Liver (tissue), 9 donors: ENCODE data around the gene SCGB3A1. TPM values are rescaled to one million over a fixed set of nuclear protein-coding genes. Genes with fewer than 3 reads are reported as not detected.

Experiments used
- DNase-seq: peaks from one replicate; pipeline ENCODE4 v3.0.0-alpha.2; 2017; ENCODE audit warnings: low spot score
- H3K27ac ChIP-seq, 2 donors: one replicate each; pipeline ENCODE4 v1.7.0; 2013; ENCODE audit warnings: inconsistent platforms in 2 of 2, low read length in 2 of 2, control low read depth in 1 of 2, low read depth in 1 of 2, mild to moderate bottlenecking in 1 of 2
- H3K27me3 ChIP-seq, 4 donors: one replicate each; pipeline versions ENCODE4 v1.6.1 to v1.7.0; 2013; ENCODE audit warnings: low read length in 3 of 4, inconsistent platforms in 1 of 4, mild to moderate bottlenecking in 1 of 4, moderate library complexity in 1 of 4; ENCODE audit not compliant: control insufficient read depth in 4 of 4, insufficient read depth in 4 of 4
- H3K36me3 ChIP-seq, 4 donors: one replicate each; pipeline versions ENCODE4 v1.6.1 to v1.7.0; 2013; ENCODE audit warnings: low read length in 3 of 4, mild to moderate bottlenecking in 3 of 4, low read depth in 1 of 4, moderate library complexity in 1 of 4; ENCODE audit not compliant: control insufficient read depth in 4 of 4, insufficient read depth in 3 of 4
- H3K4me1 ChIP-seq, 4 donors: one replicate each; pipeline versions ENCODE4 v1.6.1 to v1.7.0; 2013; ENCODE audit warnings: low read length in 3 of 4, mild to moderate bottlenecking in 3 of 4, moderate library complexity in 1 of 4; ENCODE audit not compliant: control insufficient read depth in 4 of 4, insufficient read depth in 4 of 4
- H3K4me3 ChIP-seq, 3 donors: one replicate each; pipeline versions ENCODE4 v1.6.1 to v1.7.0; 2013; ENCODE audit warnings: low read length in 3 of 3, control low read depth in 1 of 3, low read depth in 1 of 3, mild to moderate bottlenecking in 1 of 3
- H3K9ac ChIP-seq, 2 donors: one replicate each; pipeline ENCODE4 v1.7.0; 2013; ENCODE audit warnings: low read length in 2 of 2, mild to moderate bottlenecking in 2 of 2, moderate library complexity in 2 of 2, control low read depth in 1 of 2, low read depth in 1 of 2
- H3K9me3 ChIP-seq, 4 donors: one replicate each; pipeline versions ENCODE4 v1.6.1 to v1.7.0; 2013; ENCODE audit warnings: low read length in 3 of 4; ENCODE audit not compliant: control insufficient read depth in 4 of 4
- CTCF ChIP-seq: fragments of 150-350 bp; IDR thresholded peaks from 2 replicates; pipeline ENCODE4 v1.5.1; 2017; ENCODE audit warnings: improper control_type of control experiment, low read depth, low read length; ENCODE audit not compliant: missing input control
- FOXA1 ChIP-seq: IDR thresholded peaks from 2 replicates; pipeline ENCODE4 v1.6.1; 2016; ENCODE audit warnings: antibody characterized with exemption
- FOXA2 ChIP-seq: IDR thresholded peaks from 2 replicates; pipeline ENCODE4 v1.6.1; 2016; ENCODE audit warnings: antibody characterized with exemption
- GABPA ChIP-seq, 2 donors: IDR thresholded peaks in 1 of 2; conservative IDR thresholded peaks in 1 of 2; 2 replicates each; pipeline ENCODE4 v1.6.1; 2016; ENCODE audit warnings: antibody characterized with exemption in 2 of 2, mild to moderate bottlenecking in 1 of 2, moderate library complexity in 1 of 2
- HNF4A ChIP-seq, 2 donors: conservative IDR thresholded peaks; 2 replicates each; pipeline ENCODE4 v1.6.1; 2016; ENCODE audit warnings: antibody characterized with exemption in 2 of 2, mild to moderate bottlenecking in 2 of 2
- HNF4G ChIP-seq: IDR thresholded peaks from 2 replicates; pipeline ENCODE4 v1.6.1; 2016; ENCODE audit warnings: antibody characterized with exemption
- JUND ChIP-seq, 2 donors: IDR thresholded peaks; 2 replicates each; pipeline ENCODE4 v1.6.1; 2016; ENCODE audit warnings: antibody characterized with exemption in 2 of 2
- NR2F2 ChIP-seq: IDR thresholded peaks from 2 replicates; pipeline ENCODE4 v1.6.1; 2016; ENCODE audit warnings: antibody characterized with exemption
- RAD21 ChIP-seq, 2 donors: IDR thresholded peaks; 2 replicates each; pipeline ENCODE4 v1.6.1; 2016; ENCODE audit warnings: antibody characterized with exemption in 2 of 2, mild to moderate bottlenecking in 2 of 2
- REST ChIP-seq: IDR thresholded peaks from 2 replicates; pipeline ENCODE4 v1.6.1; 2016; ENCODE audit warnings: antibody characterized with exemption, mild to moderate bottlenecking
- RXRA ChIP-seq, 2 donors: IDR thresholded peaks; 2 replicates each; pipeline ENCODE4 v1.6.1; 2017 to 2018; ENCODE audit warnings: antibody characterized with exemption in 2 of 2, mild to moderate bottlenecking in 1 of 2
- SP1 ChIP-seq: IDR thresholded peaks from 2 replicates; pipeline ENCODE4 v1.6.1; 2018; ENCODE audit warnings: antibody characterized with exemption, mild to moderate bottlenecking
- TAF1 ChIP-seq: conservative IDR thresholded peaks from 2 replicates; pipeline ENCODE4 v1.6.1; 2016; ENCODE audit warnings: antibody characterized with exemption, mild to moderate bottlenecking
- YY1 ChIP-seq: IDR thresholded peaks from 2 replicates; pipeline ENCODE4 v1.6.1; 2016; ENCODE audit warnings: antibody characterized with exemption, mild to moderate bottlenecking
- ZBTB33 ChIP-seq: IDR thresholded peaks from 2 replicates; pipeline ENCODE4 v1.6.1; 2016; ENCODE audit warnings: antibody characterized with exemption
- WGBS: extraction: QIAGEN DNeasy Blood & Tissue Kit; methylation state at CpG from one replicate; pipeline ENCODE4 v1.1.7; 2013; 5-methylcytosine and 5-hydroxymethylcytosine counted together
- polyA plus RNA-seq, 2 donors: library from polyadenylated mRNA; stranded (reverse) in 1 of 2; unstranded in 1 of 2; fragments of 200-250 nt in 1 of 2; fragments of >200 nt in 1 of 2; fragmentation: Nextera tagmentation in 1 of 2; extraction: Ambion mirVana in 1 of 2; gene quantifications; one replicate each; pipeline versions ENCODE4 v1.2.1 to v1.2.3, GENCODE V29; 2013 to 2015
- total RNA-seq, 2 donors: library from RNA; depleted of rRNA; stranded (reverse); fragments of >200 nt; gene quantifications; one replicate each; pipeline ENCODE4 v1.2.3, GENCODE V29; 2014
- TF ChIP-seq, protein P1 (sequence below): IDR thresholded peaks from 2 replicates; pipeline ENCODE4 v1.6.1; 2016; ENCODE audit warnings: antibody characterized with exemption
- TF ChIP-seq, protein P2 (sequence below): IDR thresholded peaks from 2 replicates; pipeline ENCODE4 v1.6.1; 2016; ENCODE audit warnings: antibody characterized with exemption
- donor health status: healthy.
- donor health status: healthy.
- donor health status: healthy.
- donor health status: healthy.
- donor health status: healthy.

Gene SCGB3A1
- total and polyA plus RNA-seq, 4 donors = 1.5 TPM; not detected in 2

- H3K9me3 ChIP-seq = no peaks in the 10 kb centered on the region
- H3K9ac ChIP-seq = no peak overlapping the region
- 97% methylated on average over 2 of the region's 2 CpGs for WGBS
- peaks cover 1 to 22% (median 11%) of the 10 kb centered on the region in 4 donors for H3K36me3 ChIP-seq
- no peak overlapping the region for H3K4me3 ChIP-seq
- DNase-seq = no peak
- no peaks in the 10 kb centered on the region for H3K4me1 ChIP-seq
- no peak for TF ChIP-seq HNF4G
- TF ChIP-seq ZBTB33 = no peak
- no peak for TF ChIP-seq FOXA2
- no peak for TF ChIP-seq REST
- TF ChIP-seq, protein P1, sequence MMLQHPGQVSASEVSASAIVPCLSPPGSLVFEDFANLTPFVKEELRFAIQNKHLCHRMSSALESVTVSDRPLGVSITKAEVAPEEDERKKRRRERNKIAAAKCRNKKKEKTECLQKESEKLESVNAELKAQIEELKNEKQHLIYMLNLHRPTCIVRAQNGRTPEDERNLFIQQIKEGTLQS = no peak
- TF ChIP-seq, protein P2, sequence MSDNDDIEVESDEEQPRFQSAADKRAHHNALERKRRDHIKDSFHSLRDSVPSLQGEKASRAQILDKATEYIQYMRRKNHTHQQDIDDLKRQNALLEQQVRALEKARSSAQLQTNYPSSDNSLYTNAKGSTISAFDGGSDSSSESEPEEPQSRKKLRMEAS = no peak
- TF ChIP-seq YY1 = no peak
- TF ChIP-seq RXRA (IDR thresholded peaks at IDR 0.05) = no peak
- TF ChIP-seq HNF4A (conservative IDR thresholded peaks at IDR 0.05) = no peak
- no peak for TF ChIP-seq CTCF
- TF ChIP-seq RAD21 (IDR thresholded peaks at IDR 0.05) = no peak
- no peak for TF ChIP-seq TAF1
- no peak for TF ChIP-seq NR2F2
- no peak for TF ChIP-seq FOXA1
- TF ChIP-seq JUND (IDR thresholded peaks at IDR 0.05) = no peak
- no peak for TF ChIP-seq SP1
- TF ChIP-seq GABPA (IDR thresholded peaks at IDR 0.05 in 1 of 2, conservative IDR thresholded peaks at IDR 0.05 in 1 of 2) = no peak
- H3K27me3 ChIP-seq = no peaks in the 10 kb centered on the region
- no peak overlapping the region for H3K27ac ChIP-seq
These were observed 34.0 kb downstream of the SCGB3A1 start for GRCh38 chr5:180557217-180557809.
